Fibroblast of villous mesenchyme (primary cell): ENCODE data around the gene ACOT7. TPM values are rescaled to one million over a fixed set of nuclear protein-coding genes. Genes with fewer than 3 reads are reported as not detected.
A peak's percentile ranks its signal among the peaks of the same experiment; 100 is the strongest.

ENCODE experiments used
- DNase-seq: peaks from one replicate; pipeline ENCODE4 v3.0.0-alpha.2; 2010; ENCODE audit warnings: low read depth
- H3K4me3 ChIP-seq: 2 replicates; pipeline ENCODE4 v1.5.1; 2011; ENCODE audit warnings: low read depth, mild to moderate bottlenecking, low read length
- total RNA-seq: library from RNA; depleted of rRNA; stranded (reverse); fragments of >200 nt; gene quantifications from 2 replicates; pipeline ENCODE4 v1.2.3, GENCODE V29; 2012
- TF ChIP-seq, protein P1 (sequence below): IDR thresholded peaks from 2 replicates; pipeline ENCODE4 v1.5.1; 2012; ENCODE audit warnings: low read depth, mild to moderate bottlenecking, low read length; ENCODE audit not compliant: insufficient read depth

ACOT7 gene
- total RNA-seq, 1 donor: 17.3 TPM

DNA sequence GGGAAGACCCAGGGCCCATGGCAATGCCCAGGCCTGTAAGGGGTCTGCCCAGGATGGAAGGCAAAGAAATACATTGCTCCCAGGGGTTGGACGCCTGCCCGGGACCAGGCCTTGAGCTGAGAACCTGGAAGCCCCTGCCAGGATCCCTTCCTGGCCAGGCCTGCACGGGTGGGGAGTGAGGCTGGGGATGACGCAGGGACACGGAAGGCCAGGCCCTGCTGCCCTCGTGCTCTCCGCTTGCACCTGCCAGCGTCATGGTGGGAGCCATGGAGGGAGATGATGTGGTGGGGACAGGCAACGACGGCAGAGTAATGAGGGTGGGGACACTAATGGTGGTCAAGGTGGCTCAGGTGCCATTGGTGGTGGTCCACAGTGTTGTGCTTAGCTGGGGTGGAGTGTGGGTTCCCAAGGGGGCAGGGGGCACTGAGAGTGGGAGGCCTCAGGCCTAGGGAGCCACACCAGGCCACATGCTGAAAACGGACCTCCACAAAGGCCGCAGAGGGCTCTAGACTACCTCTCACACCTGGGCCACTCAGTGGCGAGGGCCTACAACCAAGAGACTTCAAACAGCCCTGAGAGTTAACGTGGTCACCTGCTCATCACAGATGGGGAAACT lies 145.3 kb downstream of the ACOT7 start:
- TF ChIP-seq, protein P1, sequence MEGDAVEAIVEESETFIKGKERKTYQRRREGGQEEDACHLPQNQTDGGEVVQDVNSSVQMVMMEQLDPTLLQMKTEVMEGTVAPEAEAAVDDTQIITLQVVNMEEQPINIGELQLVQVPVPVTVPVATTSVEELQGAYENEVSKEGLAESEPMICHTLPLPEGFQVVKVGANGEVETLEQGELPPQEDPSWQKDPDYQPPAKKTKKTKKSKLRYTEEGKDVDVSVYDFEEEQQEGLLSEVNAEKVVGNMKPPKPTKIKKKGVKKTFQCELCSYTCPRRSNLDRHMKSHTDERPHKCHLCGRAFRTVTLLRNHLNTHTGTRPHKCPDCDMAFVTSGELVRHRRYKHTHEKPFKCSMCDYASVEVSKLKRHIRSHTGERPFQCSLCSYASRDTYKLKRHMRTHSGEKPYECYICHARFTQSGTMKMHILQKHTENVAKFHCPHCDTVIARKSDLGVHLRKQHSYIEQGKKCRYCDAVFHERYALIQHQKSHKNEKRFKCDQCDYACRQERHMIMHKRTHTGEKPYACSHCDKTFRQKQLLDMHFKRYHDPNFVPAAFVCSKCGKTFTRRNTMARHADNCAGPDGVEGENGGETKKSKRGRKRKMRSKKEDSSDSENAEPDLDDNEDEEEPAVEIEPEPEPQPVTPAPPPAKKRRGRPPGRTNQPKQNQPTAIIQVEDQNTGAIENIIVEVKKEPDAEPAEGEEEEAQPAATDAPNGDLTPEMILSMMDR: no peak
- no peak overlapping the region for H3K4me3 ChIP-seq
- DNase-seq: no peak

GRCh38 chr1:6247651-6248050 lies 145.9 kb downstream of the ACOT7 start:
- DNase-seq: no peak
- TF ChIP-seq, protein P1: no peak
- no peak overlapping the region for H3K4me3 ChIP-seq

DNA sequence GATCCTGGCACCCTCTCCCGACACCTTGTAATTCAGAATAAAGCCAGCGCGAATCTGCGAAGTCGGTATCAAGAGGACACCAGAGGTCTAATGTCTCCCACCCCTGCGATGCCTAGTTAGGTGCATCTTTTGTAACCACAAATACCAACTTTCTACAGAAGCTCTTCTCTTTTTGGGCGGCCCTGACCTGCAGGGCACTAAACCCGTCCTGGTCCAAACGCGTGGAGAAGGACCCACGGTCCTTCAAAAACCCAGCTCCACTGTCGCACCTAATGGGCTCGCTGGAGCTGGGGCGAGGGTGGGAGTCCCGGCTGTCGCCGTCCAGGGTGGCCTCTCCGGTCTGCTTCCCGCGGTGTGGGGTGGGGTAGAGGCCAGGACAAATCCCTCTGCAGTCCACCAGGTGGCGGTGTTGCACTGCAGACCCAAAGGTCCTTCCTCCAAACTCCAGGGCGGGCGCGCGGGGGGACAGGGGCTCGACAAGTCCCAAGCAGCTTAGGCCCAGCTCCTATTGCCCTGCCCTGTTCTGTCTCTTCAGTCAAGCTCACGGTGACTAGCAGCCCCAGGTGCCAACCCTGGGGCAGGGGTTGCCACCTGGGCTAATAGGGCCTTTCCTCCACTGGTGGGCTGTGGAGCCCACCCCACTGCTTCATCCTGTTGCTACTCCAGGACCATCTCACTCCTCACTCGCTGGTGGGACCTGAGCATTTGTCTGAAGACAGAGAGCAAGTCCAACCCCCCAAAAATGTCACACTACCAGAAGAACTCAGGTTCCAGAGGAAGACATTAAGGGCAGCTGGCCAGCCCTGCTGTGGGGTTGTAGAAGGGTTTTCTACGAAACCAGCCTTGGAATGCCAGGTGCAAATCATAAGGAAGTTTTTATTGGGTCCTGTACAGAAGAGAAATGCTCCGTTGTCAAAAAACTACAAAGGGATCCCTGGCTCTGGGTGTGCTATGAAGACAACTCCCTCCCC lies 146.8 kb downstream of the ACOT7 start:
- peak overlapping the region; percentile 53 for H3K4me3 ChIP-seq
- TF ChIP-seq, protein P1: peak; percentile 86
- DNase-seq: peak; percentile 77

DNA sequence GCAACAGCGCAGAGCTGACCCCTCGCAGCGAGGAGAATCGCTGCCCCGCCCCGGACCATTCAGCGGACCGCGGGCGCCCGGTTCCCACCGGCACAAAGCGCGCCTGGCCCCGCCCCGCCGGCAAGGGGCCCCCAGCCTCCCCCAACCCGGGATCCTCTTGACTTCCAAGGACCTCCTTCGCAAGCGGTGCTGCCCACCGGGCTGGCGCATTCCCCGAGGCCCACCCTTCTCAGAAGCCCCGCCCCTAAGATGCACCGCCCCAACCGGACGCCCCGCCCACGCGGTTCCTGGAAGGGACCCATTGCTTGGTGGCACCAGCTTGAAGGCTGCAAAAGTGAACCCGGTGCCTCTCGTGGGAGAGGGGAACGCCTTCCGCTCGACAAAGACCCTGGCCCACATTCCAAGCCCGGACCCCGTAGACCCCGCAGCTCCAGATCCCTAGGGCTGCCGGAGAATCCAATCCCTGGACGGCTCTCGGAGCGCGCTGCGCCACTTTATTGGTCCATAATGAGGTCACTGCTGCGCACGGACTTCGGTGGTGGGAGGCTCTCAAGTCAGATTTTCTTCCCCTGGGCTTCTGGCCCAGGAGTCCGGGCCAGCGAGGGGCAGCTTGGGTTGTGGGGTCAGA lies 147.6 kb downstream of the ACOT7 start:
- TF ChIP-seq, protein P1: no peak
- peak overlapping the region; percentile 53 for H3K4me3 ChIP-seq
- DNase-seq: no peak

DNA sequence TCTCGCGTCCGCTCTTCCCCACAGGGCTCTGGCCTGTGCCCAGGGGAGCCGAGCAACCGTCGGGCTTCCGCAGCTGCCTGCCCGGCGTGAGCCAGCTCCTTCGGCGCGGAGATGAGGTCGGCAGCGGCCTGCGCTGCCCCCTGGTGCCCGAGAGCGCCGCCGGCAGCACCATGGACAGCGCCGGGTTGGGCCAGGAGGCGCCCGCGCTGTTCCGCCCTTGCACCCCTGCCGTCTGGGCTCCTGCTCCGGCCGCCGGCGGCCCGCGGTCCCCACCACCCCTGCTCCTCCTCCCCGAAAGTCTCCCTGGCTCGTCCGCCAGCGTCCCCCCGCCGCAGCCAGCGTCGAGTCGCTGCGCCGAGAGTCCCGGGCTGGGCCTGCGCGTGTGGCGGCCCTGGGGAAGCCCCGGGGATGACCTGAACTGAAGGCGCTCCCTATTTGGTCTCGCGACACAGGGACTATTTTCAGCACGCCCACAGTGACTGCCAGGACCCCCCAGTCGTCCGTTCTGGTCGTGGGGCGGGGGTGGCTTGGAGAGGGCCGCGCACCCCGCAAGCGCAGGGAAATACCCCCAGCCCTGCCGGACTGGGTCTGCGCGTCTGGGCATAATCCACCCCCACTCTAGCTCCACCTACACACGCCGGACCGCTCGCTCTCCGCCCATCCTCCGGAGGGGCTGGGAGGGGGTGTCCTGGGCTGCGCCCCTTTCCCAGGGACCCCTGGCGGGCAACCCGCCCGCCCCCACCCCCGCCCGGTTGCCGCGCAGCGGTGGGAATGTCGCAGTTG lies 148.3 kb downstream of the ACOT7 start:
- H3K4me3 ChIP-seq: peak overlapping the region; percentile 53
- TF ChIP-seq, protein P1: peak; percentile 84
- DNase-seq: peak; percentile 73

DNA sequence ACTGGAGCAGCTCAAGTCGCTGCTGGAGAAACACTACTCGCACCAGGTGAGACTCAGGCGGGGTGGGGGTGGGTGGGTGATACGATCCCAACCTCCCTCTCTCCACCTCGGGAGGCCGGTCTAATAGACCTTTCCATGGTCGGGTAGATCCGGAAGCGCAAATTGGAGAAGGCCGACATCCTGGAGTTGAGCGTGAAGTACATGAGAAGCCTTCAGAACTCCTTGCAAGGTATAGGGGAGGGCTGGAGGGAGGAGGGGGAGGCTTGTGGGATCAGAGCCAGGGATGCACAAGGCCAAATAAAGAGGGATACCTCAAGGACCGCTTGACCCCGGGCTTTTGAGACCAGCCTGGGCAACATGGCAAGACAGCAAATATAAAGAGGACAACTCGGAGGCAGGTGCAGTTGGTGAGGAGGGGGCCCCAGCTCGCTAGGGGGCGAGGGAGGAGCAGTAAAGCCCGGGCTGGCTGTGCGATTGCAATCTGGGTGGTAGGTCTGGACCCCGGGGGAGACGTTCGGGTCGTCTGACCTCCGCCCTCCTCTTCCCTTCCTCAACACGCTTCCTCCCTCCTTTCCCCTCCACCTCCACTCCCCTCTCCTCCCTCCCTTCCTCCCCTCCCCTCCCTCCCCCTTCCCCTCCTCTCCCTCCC lies 149.0 kb downstream of the ACOT7 start:
- TF ChIP-seq, protein P1: no peak
- no peak for DNase-seq
- no peak overlapping the region for H3K4me3 ChIP-seq
